GM12872 (cell line): Measurements from ENCODE around the gene MAD1L1.

Experiments used
- CTCF ChIP-seq: IDR thresholded peaks from 3 replicates; pipeline ENCODE4 v1.5.1; 2011; ENCODE audit warnings: low read depth, mild to moderate bottlenecking, low read length, moderate library complexity; ENCODE audit not compliant: insufficient read depth

The MAD1L1 gene

GRCh38 chr7:1997537-1998076 is 235.1 kb downstream of the MAD1L1 start:
- TF ChIP-seq CTCF = no peak

GRCh38 chr7:1996816-1997215 is 235.9 kb downstream of the MAD1L1 start:
- no peak for TF ChIP-seq CTCF

- no peak for TF ChIP-seq CTCF
Measured at GRCh38 chr7:1995426-1995825, 237.3 kb downstream of the MAD1L1 start.

- TF ChIP-seq CTCF = no peak
Measured at GRCh38 chr7:1994931-1995330, 237.8 kb downstream of the MAD1L1 start.

- no peak for TF ChIP-seq CTCF
Measured at GRCh38 chr7:1993776-1994740, 238.7 kb downstream of the MAD1L1 start.

GRCh38 chr7:1993031-1993695 is 239.6 kb downstream of the MAD1L1 start:
- no peak for TF ChIP-seq CTCF

GRCh38 chr7:1992554-1992953 is 240.2 kb downstream of the MAD1L1 start:
- TF ChIP-seq CTCF = no peak
